Right atrium auricular region (tissue), 2 donors: ENCODE measurements around the gene MPHOSPH9. TPM values are rescaled to one million over a fixed set of nuclear protein-coding genes. Genes with fewer than 3 reads are reported as not detected.
A peak's percentile ranks its signal among the peaks of the same experiment; 100 is the strongest.

Experiments
- DNase-seq: peaks from one replicate; pipeline ENCODE4 v3.0.0-alpha.2; 2019; ENCODE audit warnings: low spot score
- H3K27ac ChIP-seq, 2 donors: fragments of 200-600 bp; sonication (generic); 1 replicate in 1 of 2; 2 replicates in 1 of 2; pipeline ENCODE4 v1.5.1; 2016 to 2019
- H3K27me3 ChIP-seq, 2 donors: fragments of 200-600 bp; sonication (generic); one replicate each; pipeline versions ENCODE4 v1.5.1 to v1.6.0; 2017 to 2019
- H3K36me3 ChIP-seq: fragments of 200-600 bp; sonication (generic); one replicate; pipeline ENCODE4 v1.5.1; 2016
- H3K4me1 ChIP-seq, 2 donors: fragments of 200-600 bp; sonication (generic); one replicate each; pipeline versions ENCODE4 v1.5.1 to v1.6.0; 2017 to 2019
- H3K4me3 ChIP-seq, 2 donors: fragments of 200-600 bp; sonication (generic); 1 replicate in 1 of 2; 2 replicates in 1 of 2; pipeline ENCODE4 v1.5.1; 2017 to 2019; ENCODE audit warnings: mild to moderate bottlenecking in 1 of 2, moderate library complexity in 1 of 2
- H3K9me3 ChIP-seq, 2 donors: fragments of 200-600 bp; sonication (generic); one replicate each; pipeline ENCODE4 v1.5.1; 2019
- CTCF ChIP-seq, 2 donors: fragments of 200-600 bp; sonication (generic); IDR thresholded peaks; one replicate each; pipeline ENCODE4 v1.5.1; 2019; ENCODE audit warnings: antibody characterized with exemption in 2 of 2
- total RNA-seq, 2 donors: library from RNA; depleted of rRNA; stranded (reverse); fragments of >200 nt; gene quantifications; one replicate each; pipeline ENCODE4 v1.1.0, GENCODE V29; 2016

MPHOSPH9 gene
- total RNA-seq, 2 donors from 2014 or later: 21.0 to 33.7 TPM

- peaks cover 0 to 35% of the 10 kb centered on the region in 2 donors for H3K4me1 ChIP-seq
- no peak for TF ChIP-seq CTCF (IDR thresholded peaks at IDR 0.05)
Measured at GRCh38 chr12:123131291-123131832, 101.6 kb downstream of the MPHOSPH9 start.

GRCh38 chr12:123129621-123130020 lies 103.3 kb downstream of the MPHOSPH9 start:
- H3K4me1 ChIP-seq: peaks cover 0 to 40% of the 10 kb centered on the region in 2 donors
- peak overlapping the region; percentile 83 to 85 for H3K27ac ChIP-seq
- no peak overlapping the region for H3K4me3 ChIP-seq
- H3K9me3 ChIP-seq: no peaks in the 10 kb centered on the region
- H3K36me3 ChIP-seq: no peaks in the 10 kb centered on the region
- no peak for TF ChIP-seq CTCF (IDR thresholded peaks at IDR 0.05)
- no peak for DNase-seq
- no peaks in the 10 kb centered on the region for H3K27me3 ChIP-seq

More at GRCh38 chr12:123131291-123131832, 101.6 kb downstream of the MPHOSPH9 start:
- Histone ChIP-seq H3K27me3 (no peaks in the 10 kb centered on the region), H3K9me3 (no peaks in the 10 kb centered on the region), H3K4me3 (no peak overlapping the region), H3K36me3 (no peaks in the 10 kb centered on the region), H3K27ac (peak overlapping the region; percentile 83 to 85)
- DNase-seq: no peak

DNA sequence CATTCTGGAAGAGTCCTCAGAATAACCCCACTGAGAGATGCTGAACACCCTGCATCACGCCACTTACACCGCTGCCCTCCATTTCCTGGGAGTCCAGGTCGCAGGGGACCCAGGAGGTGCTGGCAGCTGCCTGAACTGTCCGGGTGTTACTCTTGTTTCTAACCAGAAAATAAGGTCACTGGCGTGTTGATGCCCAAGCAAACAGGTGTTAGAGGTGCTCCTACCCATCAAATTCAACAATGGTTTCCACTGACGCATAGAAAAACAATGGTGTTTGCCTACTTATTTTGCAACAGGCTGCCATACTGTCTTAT lies 105.8 kb downstream of the MPHOSPH9 start:
- DNase-seq: no peak
- Histone ChIP-seq H3K4me1 (peaks cover 0 to 38% of the 10 kb centered on the region in 2 donors), H3K36me3 (no peaks in the 10 kb centered on the region), H3K9me3 (no peaks in the 10 kb centered on the region), H3K4me3 (no peak overlapping the region), H3K27me3 (no peaks in the 10 kb centered on the region), H3K27ac (peak overlapping the region in 1 of 2 donors; percentile 40)
- TF ChIP-seq CTCF (IDR thresholded peaks at IDR 0.05): no peak

GRCh38 chr12:123126294-123127181 lies 106.4 kb downstream of the MPHOSPH9 start:
- Histone ChIP-seq H3K4me3 (no peak overlapping the region), H3K9me3 (no peaks in the 10 kb centered on the region), H3K36me3 (no peaks in the 10 kb centered on the region), H3K27ac (peak overlapping the region; percentile 40 to 60), H3K4me1 (peaks cover 0 to 35% of the 10 kb centered on the region in 2 donors), H3K27me3 (no peaks in the 10 kb centered on the region)
- DNase-seq: peak; percentile 87
- no peak for TF ChIP-seq CTCF (IDR thresholded peaks at IDR 0.05)

DNA sequence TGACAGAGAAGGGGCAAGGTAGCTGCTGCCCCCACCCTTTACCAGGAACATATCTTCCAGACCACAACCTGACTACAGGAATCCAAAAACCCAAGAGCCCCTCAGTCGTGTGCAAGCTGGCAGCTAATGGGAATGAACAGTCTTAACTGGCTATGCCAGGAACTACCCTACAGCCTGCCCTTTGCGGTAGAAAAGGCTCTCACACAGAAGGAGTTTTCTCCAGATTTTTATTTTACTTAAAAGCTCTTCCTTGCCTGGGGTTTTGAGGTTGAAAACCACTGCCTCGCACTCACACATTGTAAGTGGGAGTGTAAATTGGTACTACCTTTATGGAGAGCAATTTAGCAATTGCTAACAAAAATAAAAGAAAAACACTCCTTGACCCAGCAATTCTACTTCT lies 110.3 kb downstream of the MPHOSPH9 start:
- Histone ChIP-seq H3K27ac (no peak overlapping the region), H3K36me3 (no peaks in the 10 kb centered on the region), H3K4me1 (peaks cover 0 to 38% of the 10 kb centered on the region in 2 donors), H3K27me3 (no peaks in the 10 kb centered on the region), H3K9me3 (no peaks in the 10 kb centered on the region), H3K4me3 (no peak overlapping the region)
- DNase-seq: no peak
- no peak for TF ChIP-seq CTCF (IDR thresholded peaks at IDR 0.05)
